ENCODE data around the gene ZNF385D.
A peak's percentile ranks its signal among the peaks of the same experiment; 100 is the strongest.
"Not testable (repeated sequence)": the region's sequence is repeated elsewhere in the genome, so short reads cannot be mapped to it uniquely, and the experiment has no call there.

The ZNF385D gene

DNA sequence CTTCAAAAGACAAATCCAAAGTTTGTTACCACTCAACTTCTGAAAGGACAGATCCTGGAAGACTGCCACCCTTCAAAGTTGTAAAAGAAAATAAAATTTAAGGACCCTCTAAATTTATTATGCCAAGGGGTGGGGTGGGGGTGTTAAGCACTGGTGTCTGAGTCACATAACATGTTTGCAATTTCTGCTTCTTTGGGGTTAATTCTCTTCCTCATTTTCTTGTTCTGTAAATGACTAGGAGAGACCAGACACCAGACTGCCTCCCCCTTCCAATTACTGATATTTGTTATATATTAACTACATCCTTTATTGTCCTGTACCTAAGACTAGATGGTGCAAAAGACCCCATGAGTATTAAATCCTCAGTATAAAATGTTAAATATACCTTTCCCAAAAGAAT lies 242.8 kb downstream of the ZNF385D start:
- no peak for FAIRE-seq

GRCh38 chr3:21505711-21506460 lies 245.1 kb downstream of the ZNF385D start:
- no peak for FAIRE-seq

DNA sequence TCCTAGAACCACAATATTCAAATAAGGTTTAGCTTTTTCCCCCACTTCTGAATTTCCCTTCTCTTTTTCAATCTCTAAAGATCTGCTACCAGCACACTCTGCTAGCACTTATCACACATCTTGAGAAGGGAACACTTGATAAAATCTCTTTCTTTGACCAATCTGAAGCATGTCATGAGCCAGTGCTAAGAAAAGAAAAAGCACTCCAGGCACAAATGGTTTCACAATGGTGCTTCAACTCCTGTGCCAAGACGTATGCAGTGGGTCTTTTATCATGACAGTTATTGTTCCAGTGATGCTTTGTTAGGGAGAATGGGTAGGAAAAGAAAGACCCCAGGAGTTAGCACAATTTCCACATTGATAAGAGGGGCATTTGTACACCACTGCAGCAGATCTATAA lies 248.4 kb downstream of the ZNF385D start:
- no peak for FAIRE-seq

- FAIRE-seq = no peak
Observed at GRCh38 chr3:21500834-21501233, 250.2 kb downstream of the ZNF385D start.

DNA sequence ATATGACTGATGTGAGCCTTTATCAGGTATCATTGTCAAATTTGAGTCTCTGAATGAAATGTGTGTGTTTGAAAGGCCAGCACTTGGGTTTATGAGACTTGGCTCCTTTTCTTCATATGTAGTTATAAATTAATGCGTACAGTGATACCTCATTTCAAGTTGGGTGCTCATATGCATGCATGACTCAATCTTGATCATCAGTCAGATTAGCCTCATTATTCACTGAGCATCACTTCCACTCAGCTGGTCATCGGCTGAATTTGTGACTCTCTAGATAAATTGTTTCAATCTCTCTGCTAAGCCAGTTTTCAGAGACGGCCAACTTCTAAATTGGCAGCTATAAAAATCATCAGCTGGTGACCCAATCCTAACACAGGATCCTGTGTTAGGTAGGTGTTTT lies 260.3 kb downstream of the ZNF385D start:
- FAIRE-seq = not testable (repeated sequence)

- FAIRE-seq = no peak
Observed at GRCh38 chr3:21487520-21487919, 263.5 kb downstream of the ZNF385D start.

DNA sequence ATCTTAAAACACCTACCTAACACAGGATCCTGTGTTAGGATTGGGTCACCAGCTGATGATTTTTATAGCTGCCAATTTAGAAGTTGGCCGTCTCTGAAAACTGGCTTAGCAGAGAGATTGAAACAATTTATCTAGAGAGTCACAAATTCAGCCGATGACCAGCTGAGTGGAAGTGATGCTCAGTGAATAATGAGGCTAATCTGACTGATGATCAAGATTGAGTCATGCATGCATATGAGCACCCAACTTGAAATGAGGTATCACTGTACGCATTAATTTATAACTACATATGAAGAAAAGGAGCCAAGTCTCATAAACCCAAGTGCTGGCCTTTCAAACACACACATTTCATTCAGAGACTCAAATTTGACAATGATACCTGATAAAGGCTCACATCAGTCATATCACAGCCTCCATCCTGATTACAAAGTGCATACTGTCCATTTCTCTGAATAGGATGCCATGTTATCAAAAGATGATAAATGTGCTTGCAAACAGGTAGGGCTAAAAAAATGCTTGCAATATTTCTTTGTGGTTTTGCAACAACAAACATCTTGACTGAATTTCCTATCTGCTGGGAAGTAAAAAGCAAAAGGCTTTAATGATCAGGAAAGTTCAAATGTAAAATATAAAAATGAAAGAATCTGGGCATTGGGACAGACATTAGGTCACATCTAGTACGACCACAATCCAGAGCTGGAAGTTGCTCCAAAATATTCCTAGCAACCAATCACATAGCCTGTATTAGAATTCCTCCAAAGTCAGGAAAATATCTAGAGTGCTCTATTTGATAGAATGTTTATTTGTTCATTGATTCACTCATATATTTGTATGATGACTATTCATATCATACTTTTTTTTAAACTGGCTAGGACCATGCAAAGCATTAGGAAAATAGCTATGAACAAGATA lies 264.7 kb downstream of the ZNF385D start:
- FAIRE-seq = not testable (repeated sequence)

- no peak for FAIRE-seq
Observed at GRCh38 chr3:21484828-21485144, 266.2 kb downstream of the ZNF385D start.

GRCh38 chr3:21484057-21484827 lies 266.8 kb downstream of the ZNF385D start:
- FAIRE-seq = no peak

DNA sequence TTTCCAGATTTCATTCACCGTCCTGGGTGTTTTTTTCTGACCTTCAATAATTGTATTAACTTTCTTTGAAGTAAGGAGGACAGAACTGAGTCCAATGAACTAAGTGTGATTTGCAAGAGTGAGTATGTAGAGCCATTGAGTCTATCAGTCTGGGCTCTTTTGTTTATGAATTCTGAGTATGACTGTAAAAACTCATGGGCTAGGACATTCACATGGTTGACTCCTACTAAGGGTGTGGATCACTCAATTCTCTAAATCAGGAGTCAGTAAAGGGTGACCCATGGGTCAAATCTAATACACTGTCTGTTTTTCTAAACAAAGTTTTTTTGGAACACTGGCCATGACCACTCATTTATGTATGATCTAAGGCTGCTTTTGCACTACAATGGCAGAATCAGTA lies 269.0 kb downstream of the ZNF385D start:
- FAIRE-seq = no peak

DNA sequence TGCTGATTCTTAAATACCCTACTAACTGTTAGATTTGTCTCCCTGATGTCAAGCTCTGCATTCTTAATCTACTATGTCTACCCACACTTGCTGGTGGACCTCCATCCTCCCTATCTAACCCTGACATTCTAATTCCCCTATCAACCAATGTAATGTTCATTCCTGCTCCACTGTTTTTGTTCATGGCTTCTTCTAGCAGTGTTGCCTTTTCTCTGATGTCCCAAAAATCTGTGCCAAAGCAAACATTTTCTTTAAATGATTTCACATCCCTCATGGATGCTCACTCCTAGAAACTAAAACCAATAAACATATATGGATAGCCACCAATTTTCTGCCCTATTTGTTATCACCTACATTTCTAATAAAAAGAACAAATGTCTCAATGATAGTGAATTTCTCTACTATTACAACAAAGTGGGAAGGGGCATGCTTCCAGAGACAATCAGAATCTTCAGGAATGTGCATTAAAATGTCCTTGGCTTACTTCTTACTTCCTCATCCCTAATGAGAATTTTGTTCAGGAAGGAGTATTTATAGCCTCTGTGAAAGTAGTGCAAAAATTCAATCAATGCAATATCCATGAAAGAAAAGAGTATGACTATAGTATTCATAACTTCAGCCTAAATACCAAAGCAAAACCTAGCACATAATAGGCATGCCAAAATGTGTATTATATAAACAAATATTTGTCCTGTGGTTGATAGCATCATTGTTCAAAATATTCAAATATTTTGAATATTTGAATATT lies 273.3 kb downstream of the ZNF385D start:
- FAIRE-seq = no peak

- FAIRE-seq = no peak
Observed at GRCh38 chr3:21466476-21466875, 284.5 kb downstream of the ZNF385D start.

DNA sequence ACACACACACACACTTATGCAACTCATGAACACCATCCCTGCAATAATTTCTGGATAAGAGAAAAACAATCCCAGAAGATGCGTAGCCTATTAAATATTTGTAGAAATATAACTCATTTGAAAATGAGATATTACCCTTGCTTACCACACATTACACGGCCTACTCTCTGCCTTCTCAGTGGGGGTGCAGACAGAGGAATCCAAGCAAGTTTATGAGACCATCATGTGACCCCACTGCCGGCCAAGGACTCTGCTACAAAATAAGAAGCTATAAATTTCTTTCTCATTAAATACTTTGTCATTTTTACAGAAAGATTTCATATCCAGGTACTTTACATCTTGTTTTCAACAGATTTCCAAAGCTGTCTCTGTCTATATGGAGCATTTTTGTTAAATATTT lies 286.3 kb downstream of the ZNF385D start:
- FAIRE-seq = no peak

DNA sequence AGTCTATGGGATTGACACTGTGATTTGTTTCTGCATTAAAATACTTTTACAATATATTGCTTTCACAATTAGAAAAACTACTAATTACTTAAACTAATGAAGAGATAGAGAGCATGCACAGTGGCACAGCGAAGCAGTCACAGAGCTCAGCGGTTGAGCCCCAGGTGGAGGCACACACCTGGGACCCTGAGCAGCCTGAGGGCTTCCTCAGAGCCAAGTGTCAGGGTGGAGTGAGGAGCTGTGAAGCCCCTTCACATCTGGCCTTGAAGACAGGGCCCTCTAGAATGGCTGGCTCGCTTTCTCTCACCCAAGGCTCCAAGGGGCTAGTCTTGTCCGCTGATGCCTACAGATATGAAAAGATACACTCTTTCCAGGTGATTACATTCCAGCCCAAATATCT lies 287.7 kb downstream of the ZNF385D start:
- FAIRE-seq = no peak

DNA sequence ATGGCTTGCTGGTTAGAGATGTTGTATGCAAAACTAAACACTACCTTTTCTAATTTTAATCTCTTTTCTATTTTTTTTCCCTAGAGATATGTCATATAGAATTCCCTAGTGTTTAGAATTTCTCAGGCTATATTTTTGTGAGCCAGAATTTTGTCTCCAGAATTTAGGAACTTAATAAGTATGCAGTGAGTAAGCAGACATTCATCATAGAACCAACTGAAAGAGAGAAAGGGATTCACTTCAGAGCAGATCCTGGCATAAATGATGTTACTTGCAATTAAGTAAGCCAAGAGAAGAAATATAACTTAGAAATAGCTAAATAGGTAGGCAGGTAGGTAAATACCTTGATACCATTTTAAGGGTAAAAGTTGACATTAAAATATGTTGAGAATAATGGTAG lies 288.9 kb downstream of the ZNF385D start:
- no peak for FAIRE-seq

DNA sequence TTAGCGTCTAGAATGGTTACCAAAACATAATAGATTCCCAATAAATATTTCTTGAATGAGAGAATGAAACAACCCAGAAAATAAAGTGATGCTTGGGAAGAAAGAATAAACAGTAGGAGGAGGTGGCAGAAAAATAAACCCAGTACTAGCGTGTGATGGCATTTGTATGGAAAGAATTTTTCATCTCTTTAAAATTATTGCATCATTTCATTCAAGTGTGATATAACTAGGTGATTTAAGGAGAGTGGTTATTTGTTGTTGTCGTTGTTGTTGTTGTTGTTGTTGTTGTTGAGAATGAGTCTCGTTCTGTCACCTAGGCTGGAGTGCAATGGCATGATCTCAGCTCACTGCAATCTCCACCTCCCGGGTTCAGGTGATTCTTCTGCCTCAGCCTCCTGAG lies 293.9 kb downstream of the ZNF385D start:
- FAIRE-seq = no peak

DNA sequence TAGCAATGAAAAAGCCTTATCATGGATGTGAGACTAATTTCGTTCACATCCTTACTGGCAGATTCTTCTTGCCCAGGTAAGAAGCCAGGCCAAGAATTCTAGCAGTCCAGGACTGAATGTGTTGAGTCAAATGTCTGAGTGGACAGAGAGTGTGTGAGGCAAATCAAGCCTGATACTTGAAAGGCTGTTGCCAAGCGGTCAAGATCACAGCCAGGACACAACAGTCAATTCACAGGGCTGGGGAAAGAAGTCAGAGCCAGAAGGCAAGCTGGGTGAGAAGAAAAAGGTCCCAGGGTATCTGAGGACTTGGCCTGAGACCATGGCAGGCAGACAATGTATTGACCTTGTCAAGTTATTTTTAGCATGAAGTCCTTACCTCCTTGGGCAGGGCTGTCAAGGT lies 301.3 kb downstream of the ZNF385D start:
- no peak for FAIRE-seq

- peak; percentile 80 for FAIRE-seq
Observed at GRCh38 chr3:21447476-21448151, 303.4 kb downstream of the ZNF385D start.

- FAIRE-seq = no peak
Observed at GRCh38 chr3:21446945-21447475, 304.0 kb downstream of the ZNF385D start.

DNA sequence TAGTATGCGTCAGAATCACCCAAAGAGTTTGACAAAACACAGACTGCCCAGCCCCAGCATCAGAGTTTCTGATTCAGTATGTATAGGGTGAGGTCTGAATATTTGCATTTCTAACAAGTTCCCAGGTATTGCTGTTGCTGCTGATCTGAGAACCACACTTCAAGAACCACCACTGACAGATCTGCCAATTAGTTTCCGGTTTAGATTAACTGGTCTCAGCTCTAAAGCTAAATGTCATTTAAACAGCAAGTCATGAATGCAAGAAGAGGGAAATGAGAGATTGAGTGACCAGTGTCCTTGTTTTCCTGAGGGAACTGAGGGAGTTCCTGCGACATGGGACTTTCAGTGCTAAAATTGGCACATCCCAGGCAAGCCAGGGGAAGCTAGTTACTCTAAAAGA lies 305.0 kb downstream of the ZNF385D start:
- no peak for FAIRE-seq

DNA sequence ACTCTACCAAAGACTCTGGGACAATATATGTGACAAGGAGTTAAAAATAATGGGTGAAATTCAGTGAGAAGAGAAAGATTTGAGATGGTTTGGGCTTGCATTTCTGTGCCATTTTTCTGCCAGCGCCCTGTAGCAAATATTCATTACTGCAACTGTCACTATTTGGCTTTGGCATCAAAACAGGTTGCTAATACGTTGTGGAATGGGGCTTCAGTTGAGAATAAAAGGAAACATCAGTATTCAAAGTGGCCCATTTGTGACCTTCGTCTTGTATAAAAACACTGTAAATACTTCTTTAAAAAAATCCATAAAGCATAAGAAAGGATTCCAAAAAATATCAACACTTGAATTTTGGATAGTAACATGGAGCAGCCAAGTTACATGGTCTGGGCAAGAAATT lies 309.2 kb downstream of the ZNF385D start:
- FAIRE-seq = no peak

- no peak for FAIRE-seq
Observed at GRCh38 chr3:21436835-21437234, 314.2 kb downstream of the ZNF385D start.

Measured in endometrium (tissue), 2 donors.